Stimulated activated CD8-positive, alpha-beta memory T cell treated with anti-CD3 and anti-CD28 coated beads, Interleukin-7, amount 100 ng/mL, for 4 hours (primary cell): ENCODE measurements around the gene UBR4.

ENCODE experiments used
- DNase-seq, 2 donors: peaks; one replicate each; pipeline ENCODE4 v3.0.0-alpha.2; 2020; ENCODE audit warnings: low read depth in 2 of 2

UBR4 gene

GRCh38 chr1:19140465-19140864 is 69.6 kb downstream of the UBR4 start:
- no peak for DNase-seq

GRCh38 chr1:19139711-19140110 is 70.4 kb downstream of the UBR4 start:
- no peak for DNase-seq

GRCh38 chr1:19138958-19139581 is 71.0 kb downstream of the UBR4 start:
- DNase-seq, result no peak

DNA sequence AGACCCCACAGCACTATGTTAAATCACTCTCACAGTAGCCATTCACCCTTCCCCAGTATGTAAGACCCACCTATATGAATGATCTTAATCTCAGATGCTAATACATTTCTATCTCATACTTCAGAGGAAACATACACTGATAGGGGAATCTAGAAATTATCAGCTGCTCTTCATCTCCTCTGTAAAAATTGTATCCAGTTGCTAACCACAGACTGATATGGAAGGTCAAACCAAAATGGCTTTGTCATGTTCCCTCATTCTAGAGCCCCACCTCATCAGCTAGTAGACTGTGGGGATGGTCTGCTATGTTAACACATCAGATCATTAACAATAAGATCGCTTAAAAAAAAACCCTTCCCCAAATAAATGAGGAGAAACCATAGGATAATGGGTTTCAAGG is 71.7 kb downstream of the UBR4 start:
- DNase-seq, result no peak

DNA sequence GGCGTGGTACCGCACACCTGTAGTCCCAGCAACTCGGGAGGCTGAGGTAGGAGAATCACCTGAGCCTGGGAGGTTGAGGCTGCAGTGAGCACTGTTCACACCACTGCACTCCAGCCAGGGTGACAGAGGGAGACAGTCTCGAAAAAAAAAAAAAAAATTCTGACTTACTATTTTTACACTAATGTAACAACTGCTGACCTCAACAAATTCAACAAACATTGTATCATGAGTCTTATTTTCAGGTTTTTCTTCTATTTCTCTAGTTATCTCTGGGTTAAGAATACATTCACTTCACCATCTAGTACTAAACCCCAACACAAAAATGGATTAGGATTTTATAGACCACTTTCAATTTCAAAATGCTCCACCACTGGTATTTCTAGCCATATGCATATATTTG is 72.9 kb downstream of the UBR4 start:
- no peak for DNase-seq

DNA sequence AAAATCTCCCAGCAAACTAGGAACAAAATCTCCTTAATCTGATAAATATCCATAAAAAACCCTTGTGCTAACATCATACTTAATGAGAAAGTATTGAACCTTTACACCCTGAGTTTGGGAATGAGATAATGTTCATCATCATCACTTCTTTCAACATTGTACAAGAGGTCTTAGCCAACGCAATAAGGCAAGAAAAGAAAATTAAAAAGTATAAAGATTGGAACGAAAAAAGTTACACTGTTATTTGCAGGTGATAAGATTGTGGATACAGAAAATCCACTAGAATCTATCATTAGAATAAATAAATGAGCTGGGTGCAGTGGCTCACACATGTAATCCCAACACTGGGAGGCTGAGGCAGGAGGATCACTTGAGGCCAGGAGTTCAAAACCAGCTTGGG is 76.7 kb downstream of the UBR4 start:
- no peak for DNase-seq

DNA sequence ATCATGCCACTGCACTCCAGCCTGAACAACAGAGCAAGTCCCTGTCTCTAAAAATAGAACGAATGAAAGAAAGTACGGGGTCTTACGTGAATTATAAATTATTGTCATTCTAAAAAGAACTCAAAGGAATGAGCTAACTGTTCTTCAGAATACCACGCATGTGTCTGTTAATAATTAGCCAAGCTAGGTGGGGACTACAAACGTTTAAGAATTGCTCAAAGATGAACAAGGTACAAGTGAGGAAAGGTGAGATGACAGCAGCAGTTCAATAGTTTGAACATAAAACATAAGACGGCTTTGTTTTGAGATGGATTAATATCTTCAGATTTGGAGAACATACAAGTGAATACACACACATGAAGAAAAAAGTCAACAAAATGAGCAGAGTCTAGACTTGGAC is 79.6 kb downstream of the UBR4 start:
- DNase-seq, result no peak

DNA sequence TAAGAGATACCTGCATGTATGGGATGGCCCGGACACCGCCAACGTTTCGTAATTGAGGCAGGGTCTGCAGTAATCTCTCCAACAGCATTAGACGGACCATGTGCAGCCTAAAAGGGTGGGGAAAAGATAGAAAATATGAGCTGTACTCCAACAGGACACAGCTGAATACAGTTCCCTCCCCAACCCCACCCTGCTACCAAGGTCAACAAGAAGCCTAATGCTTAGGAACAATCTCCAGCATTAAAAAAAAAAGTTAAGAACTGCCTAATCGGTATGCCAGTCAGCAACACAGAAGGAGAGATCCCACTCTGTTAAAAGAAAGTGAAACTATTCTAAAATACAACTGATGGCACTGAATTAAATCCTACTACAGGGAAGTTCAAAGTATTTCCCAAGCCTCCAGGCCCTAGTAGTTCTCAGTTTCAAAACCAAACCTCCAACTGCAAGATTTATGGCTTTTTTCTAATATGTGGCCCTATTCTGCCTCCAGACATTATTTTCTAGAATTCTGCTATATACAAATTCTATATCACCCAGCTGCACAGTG is 81.0 kb downstream of the UBR4 start:
- no peak for DNase-seq

- no peak for DNase-seq
Measured at GRCh38 chr1:19124273-19124672, 85.8 kb downstream of the UBR4 start.

DNA sequence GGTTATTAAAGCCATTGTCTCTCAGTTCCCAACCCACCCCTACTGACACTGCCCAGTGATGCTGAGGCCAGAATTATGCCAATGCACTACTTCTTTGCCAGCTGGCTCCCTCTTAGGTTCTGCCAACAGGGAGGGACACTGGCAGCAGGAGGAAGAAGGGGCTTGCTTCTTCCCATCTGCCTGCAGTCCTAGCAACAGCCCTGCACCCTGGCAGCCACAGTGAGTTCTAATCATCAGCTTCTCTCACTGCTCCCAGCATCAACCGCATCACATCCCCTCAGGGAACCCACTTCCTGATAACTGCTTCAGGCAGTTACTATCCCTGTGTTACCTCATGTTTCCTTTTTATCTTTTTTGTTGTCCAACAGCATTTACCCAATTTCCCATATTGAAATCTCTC is 86.2 kb downstream of the UBR4 start:
- no peak for DNase-seq

- no peak for DNase-seq
Measured at GRCh38 chr1:19122668-19123067, 87.4 kb downstream of the UBR4 start.

GRCh38 chr1:19121192-19121591 is 88.9 kb downstream of the UBR4 start:
- no peak for DNase-seq

GRCh38 chr1:19120070-19120469 is 90.0 kb downstream of the UBR4 start:
- DNase-seq, result no peak

DNA sequence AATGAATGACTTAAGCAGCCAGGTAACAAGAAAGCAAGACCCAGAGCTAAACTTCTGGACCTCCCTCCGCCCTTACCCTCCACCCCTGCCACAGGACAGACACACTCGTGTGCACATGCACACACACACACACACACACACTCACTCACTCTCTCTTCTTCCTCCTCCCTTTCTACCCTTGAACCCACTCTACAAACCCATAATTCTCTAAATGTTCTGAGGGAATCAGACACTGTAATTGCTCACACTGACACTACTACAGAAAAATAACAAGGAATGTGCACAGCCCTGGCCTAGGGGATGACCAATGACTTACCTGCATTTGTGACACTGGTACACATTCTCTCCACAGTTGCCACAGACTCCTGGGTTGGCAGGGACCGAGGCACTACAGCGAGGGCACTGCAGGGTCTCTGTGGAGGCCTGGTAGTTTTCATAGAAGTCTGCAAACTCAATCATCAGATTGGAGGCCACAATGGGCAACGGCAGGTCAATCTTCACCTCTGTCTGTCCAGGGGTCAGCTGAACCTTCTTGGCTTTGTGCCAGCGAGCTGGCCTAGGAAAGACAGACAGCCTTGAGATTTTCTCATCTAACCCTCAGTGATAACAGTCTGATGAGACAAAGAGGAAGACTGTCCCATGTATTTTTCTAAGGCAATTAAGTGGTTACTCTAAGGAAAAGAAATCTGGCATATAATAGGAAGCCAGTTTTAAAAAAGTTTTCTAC is 94.8 kb downstream of the UBR4 start:
- DNase-seq, result no peak

GRCh38 chr1:19113697-19114092 is 96.4 kb downstream of the UBR4 start:
- no peak for DNase-seq

DNA sequence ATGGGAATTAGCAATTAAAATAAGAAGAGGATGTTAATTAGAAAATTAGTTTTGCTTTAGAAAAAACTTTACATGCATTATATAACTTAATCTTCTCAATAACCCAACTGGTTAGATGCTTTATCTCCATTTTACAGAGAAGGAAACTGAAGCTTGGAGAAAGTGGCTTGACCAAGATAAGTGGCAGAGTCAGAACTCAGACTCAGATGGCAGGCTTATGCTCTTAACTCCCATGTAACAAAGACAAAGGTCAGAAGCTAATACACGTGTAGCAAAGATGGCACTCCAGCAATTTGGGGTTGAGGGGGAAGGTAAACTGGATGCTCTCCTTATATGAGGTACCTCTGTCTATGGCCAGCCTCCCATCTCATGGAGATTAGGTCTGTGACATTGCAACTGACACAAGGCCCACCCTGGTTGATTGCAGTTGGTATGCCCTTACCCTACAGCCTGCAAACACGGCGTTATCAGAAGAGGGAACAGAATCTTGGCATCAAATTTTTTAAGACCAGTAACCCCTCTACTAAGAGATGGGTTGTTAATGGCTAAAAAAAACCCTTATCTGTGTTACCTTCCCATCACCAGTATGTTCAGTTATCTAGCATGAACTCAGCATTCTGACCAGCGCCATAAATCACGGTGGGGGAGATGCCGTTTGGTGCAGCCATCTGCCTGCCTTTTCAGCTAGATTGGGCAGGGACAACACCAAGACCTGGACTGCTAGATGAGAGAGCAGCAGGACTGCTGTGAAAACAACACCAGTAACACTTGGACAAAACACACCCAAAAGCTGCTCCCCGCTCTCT is 97.0 kb downstream of the UBR4 start:
- DNase-seq, result no peak

GRCh38 chr1:19110257-19110927 is 99.7 kb downstream of the UBR4 start:
- no peak for DNase-seq

DNA sequence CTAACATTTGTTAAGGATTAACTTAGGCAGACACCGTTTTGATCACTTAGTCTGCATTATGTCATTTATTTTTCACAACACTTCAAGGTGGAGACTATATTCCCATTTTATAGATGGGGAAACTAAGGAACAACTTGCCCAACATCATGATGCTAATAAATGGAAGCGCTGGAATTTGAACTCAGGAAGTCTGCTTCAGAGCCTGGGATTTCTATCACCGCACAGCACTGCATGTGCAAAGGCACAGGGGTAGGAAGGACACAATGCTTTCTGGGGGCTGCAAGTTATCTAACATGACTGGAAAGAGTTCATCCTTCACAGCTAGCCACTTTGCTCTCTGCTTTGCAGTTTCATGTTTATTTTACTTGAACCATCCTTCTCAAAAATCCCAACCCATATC is 100.5 kb downstream of the UBR4 start:
- DNase-seq, result no peak

- no peak for DNase-seq
Measured at GRCh38 chr1:19101244-19101643, 108.8 kb downstream of the UBR4 start.

DNA sequence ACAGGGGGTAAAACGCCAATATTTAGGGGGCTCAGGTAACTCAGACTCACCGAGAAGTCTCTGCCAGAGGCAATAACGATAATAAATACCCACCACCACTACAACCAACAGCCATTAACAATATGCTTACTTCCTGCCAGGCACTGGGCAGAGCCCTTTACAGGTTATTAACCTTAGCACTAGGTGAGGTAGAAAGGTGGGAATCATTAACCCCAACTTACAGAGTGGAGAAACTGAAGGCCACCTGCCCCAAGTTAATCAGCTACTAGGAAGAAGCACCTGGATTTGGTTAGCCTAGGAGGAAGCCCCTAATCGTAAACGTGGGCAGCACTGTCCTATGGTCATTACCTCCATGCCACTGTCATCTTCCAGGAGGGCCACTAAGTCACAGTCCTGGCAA is 110.0 kb downstream of the UBR4 start:
- DNase-seq, result no peak

- no peak for DNase-seq
Measured at GRCh38 chr1:19096990-19097389, 113.1 kb downstream of the UBR4 start.
